GM12864 (cell line): ENCODE results near the gene RNASE7.

Experiments used
- DNase-seq: peaks from one replicate; pipeline ENCODE4 v3.0.0-alpha.2; 2011; ENCODE audit warnings: low read depth
- H3K4me3 ChIP-seq: 2 replicates; pipeline ENCODE4 v1.5.1; 2011; ENCODE audit warnings: mild to moderate bottlenecking, low read depth, low read length, control low read depth
- TF ChIP-seq, protein P1 (sequence below): IDR thresholded peaks from 2 replicates; pipeline ENCODE4 v1.5.1; 2011; ENCODE audit warnings: low read depth, mild to moderate bottlenecking, moderate library complexity, low read length, control low read depth, inconsistent platforms; ENCODE audit errors: missing control alignments

The RNASE7 gene

DNA sequence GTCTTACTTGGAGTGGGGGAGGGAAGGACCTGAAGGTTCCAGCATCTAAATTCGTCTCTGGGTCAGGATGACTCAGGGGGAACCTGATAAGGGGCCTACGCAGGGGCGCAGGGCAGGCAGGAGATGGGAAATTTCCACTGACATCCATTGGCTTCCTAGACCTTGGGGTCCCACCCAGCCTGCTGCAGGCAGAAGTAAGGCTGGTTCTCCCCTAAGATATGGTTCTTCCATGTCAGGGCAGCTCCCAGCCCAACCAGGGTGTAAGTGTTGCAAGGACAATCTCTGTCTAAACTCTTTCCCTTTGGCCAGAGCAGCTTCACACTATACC lies 15.2 kb upstream of the RNASE7 start:
- no peak overlapping the region for H3K4me3 ChIP-seq
- TF ChIP-seq, protein P1, sequence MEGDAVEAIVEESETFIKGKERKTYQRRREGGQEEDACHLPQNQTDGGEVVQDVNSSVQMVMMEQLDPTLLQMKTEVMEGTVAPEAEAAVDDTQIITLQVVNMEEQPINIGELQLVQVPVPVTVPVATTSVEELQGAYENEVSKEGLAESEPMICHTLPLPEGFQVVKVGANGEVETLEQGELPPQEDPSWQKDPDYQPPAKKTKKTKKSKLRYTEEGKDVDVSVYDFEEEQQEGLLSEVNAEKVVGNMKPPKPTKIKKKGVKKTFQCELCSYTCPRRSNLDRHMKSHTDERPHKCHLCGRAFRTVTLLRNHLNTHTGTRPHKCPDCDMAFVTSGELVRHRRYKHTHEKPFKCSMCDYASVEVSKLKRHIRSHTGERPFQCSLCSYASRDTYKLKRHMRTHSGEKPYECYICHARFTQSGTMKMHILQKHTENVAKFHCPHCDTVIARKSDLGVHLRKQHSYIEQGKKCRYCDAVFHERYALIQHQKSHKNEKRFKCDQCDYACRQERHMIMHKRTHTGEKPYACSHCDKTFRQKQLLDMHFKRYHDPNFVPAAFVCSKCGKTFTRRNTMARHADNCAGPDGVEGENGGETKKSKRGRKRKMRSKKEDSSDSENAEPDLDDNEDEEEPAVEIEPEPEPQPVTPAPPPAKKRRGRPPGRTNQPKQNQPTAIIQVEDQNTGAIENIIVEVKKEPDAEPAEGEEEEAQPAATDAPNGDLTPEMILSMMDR = no peak
- no peak for DNase-seq

DNA sequence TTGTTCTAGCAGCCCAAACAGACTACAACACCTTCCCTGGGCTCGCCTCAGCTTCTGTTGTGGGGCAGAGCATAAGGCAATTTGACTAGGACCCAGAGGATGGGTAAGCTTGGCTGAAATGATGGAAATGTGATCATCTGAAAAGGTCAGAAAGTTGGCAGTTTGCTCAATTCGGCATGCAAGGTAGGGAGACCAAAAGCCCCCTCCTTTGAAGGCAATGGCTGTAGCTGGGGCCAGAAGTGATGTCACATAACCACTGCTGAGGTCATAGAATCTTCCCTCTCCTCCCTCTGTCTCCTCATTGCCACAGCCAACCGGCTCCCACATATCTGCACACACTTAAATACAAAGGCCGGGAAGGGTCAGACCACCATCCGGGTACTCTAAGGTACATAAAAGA lies 12.2 kb upstream of the RNASE7 start, which contains the start of gene TPPP2:
Gene TPPP2 (plus strand): TSS at position 301 of the 400 bp plus-strand sequence. CDS start 365 bp downstream, outside the sequence.
- TF ChIP-seq, protein P1 = no peak
- DNase-seq = no peak
- H3K4me3 ChIP-seq = no peak within 1 kb of the TSS

DNA sequence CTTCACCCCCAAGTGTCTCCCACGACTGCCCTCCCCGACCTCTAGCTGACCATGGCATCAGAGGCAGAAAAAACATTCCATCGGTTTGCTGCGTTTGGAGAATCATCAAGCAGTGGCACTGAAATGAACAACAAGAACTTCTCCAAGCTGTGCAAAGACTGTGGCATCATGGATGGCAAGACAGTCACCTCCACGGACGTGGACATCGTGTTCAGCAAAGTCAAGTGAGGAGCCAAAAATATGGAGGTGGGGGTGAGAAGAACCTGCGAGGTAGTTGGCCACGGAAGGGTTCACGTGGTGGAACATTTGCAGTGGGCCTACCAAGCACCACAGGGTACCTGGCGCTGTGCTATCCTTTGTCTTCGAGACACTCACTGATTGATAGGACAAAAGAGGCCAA lies 11.6 kb upstream of the RNASE7 start:
- DNase-seq = no peak
- TF ChIP-seq, protein P1 = no peak
- H3K4me3 ChIP-seq = no peak overlapping the region

DNA sequence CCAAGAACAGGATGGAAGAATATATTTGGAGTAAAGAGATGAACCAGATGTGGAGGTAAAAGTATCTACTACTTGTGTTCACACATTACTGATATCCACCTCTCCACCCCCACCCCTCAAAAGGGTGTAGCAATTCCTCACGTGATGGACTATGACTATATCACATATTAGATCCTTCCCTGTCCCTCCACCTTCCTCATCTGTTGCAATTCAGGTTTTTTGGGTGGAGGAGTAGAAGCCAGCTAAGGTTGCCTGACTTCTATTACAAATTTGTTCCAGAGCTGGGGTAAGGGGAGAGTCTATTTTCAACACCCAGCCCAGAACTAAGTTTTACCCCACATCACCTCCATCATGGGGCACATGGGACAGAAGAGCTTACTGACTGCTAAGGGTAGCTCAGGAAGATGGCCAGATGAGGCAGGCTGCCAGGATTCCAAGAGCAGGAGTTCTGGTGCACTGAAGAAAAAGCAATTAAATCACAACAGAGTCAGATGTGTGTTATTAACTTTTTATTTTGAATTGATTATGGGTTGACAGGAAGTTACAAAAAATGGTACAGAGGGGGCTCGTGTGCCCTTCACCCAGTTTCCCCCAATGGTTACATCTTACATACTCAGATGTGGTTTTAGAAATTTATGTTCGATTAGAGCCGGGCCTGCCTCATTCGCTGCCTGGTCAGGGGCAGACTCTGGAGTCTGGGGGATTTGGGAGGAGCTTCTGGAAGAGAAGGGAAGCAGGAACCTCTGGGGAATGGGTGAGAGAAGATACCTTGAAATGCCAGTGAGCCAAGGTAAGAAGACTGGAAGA lies 9.6 kb upstream of the RNASE7 start:
- no peak overlapping the region for H3K4me3 ChIP-seq
- DNase-seq = no peak
- TF ChIP-seq, protein P1 = no peak

DNA sequence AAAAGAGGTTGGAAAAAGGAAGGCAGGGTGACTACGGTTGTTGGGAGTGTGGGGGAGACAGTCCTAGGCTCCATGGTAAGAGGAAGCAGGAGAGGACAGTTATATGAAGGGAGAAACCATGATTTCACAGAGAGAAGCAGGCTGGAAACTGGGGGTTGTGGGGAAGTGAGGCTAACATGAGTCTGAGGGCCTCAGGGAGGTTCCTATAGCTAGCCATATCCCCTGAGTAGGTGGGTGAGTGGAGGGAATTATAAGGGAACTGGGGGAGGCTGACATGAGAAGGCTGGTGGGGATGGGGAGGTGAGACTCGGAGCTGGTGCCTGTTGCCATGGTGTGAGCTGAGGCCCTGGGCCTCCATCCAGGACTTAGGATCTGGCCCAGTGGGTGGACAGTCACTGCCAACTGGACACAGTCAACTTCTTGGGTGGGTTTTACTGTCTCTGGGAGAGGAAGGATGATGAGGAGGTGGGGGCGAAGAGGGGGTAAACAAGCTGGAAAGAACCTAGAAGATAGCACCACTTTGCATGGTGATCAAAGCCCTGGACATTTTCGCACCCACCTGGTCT lies 8.9 kb upstream of the RNASE7 start:
- TF ChIP-seq, protein P1 = no peak
- H3K4me3 ChIP-seq = no peak overlapping the region
- DNase-seq = no peak

DNA sequence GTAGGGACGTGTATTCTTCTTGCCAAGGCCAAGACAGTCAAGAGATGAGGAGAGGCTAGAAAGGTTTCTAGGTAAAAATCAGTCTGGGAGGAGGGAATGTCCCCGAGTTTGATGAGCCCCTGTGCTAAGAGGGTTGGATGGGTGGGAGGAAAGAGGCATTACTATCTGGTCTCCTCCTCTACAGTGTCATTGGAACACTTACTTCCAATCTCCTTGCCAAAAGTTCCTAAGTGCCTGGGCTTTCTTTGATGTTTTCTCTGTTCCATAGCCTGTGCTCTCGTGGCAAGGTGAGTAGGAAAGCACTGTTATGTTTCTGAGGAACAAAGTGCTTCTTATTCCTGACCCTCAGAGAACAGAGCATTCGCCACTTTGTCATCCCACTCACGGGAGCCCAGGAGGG lies 7.5 kb upstream of the RNASE7 start, which contains the start of gene RNASE13:
Gene RNASE13 (minus strand): TSS at position 101 of the 400 bp plus-strand sequence. CDS start 519 bp downstream, outside the sequence.
- DNase-seq = no peak
- TF ChIP-seq, protein P1 = no peak
- no peak within 1 kb of the TSS for H3K4me3 ChIP-seq
